Bronchial epithelial cell (primary cell): Measurements from ENCODE around the gene ZFP3. TPM values are rescaled to one million over a fixed set of nuclear protein-coding genes. Genes with fewer than 3 reads are reported as not detected.

Experiments
- DNase-seq: peaks from one replicate; pipeline ENCODE4 v3.0.0-alpha.2; 2010; ENCODE audit warnings: low read depth
- FAIRE-seq: peaks from 2 replicates; lab custom pipeline; 2011; peaks lifted over from hg19 to GRCh38; lab: Jason Lieb, UNC
- H3K27me3 ChIP-seq: 2 replicates; pipeline ENCODE4 v1.5.1; 2011; ENCODE audit warnings: low read length; ENCODE audit not compliant: control insufficient read depth, insufficient read depth
- H3K36me3 ChIP-seq: 2 replicates; pipeline ENCODE4 v1.5.1; 2011; ENCODE audit warnings: low read length; ENCODE audit not compliant: control insufficient read depth, insufficient read depth
- H3K4me3 ChIP-seq: 2 replicates; pipeline ENCODE4 v1.5.1; 2011; ENCODE audit warnings: mild to moderate bottlenecking, low read depth, low read length, control low read depth
- CTCF ChIP-seq: IDR thresholded peaks from 2 replicates; pipeline ENCODE4 v1.5.1; 2011; ENCODE audit warnings: mild to moderate bottlenecking, moderate library complexity, low read length, control low read depth, inconsistent platforms; ENCODE audit not compliant: insufficient read depth, severe bottlenecking
- total RNA-seq: library from RNA; depleted of rRNA; stranded (reverse); fragments of >200 nt; gene quantifications from 2 replicates; pipeline ENCODE4 v1.2.1, GENCODE V29; 2014

Gene ZFP3
- total RNA-seq, 1 donor from 2014 or later, result 0.53 TPM

GRCh38 chr17:5034063-5034462, 44.2 kb upstream of the ZFP3 start:
- DNase-seq, result no peak
- Histone ChIP-seq H3K4me3 (no peak overlapping the region), H3K27me3 (no peaks in the 10 kb centered on the region), H3K36me3 (no peaks in the 10 kb centered on the region)
- no peak for FAIRE-seq
- no peak for TF ChIP-seq CTCF

GRCh38 chr17:5034651-5035050, 43.6 kb upstream of the ZFP3 start:
- no peak overlapping the region for H3K4me3 ChIP-seq
- TF ChIP-seq CTCF, result no peak
- no peak for FAIRE-seq
- H3K36me3 ChIP-seq, result no peaks in the 10 kb centered on the region
- no peak for DNase-seq
- no peaks in the 10 kb centered on the region for H3K27me3 ChIP-seq

- DNase-seq, result peak; percentile 17
- no peak for FAIRE-seq
- TF ChIP-seq CTCF, result no peak
- Histone ChIP-seq H3K4me3 (peak within 1 kb of the TSS; percentile 33), H3K36me3 (no peaks in the 10 kb centered on the region), H3K27me3 (no peaks in the 10 kb centered on the region)
Observed at GRCh38 chr17:5035315-5035714, 43.0 kb upstream of the ZFP3 start, which contains the start of gene SLC52A1. TSS of gene SLC52A1 (minus strand) at chr17:5035426. CDS start at chr17:5034606, 820 bp downstream.

GRCh38 chr17:5042157-5043022, 35.9 kb upstream of the ZFP3 start:
- no peaks in the 10 kb centered on the region for H3K27me3 ChIP-seq
- FAIRE-seq (no peak), DNase-seq (peak; percentile 18)
- TF ChIP-seq CTCF, result no peak
- H3K36me3 ChIP-seq, result no peaks in the 10 kb centered on the region
- H3K4me3 ChIP-seq, result no peak overlapping the region

GRCh38 chr17:5043524-5043923, 34.7 kb upstream of the ZFP3 start:
- no peak overlapping the region for H3K4me3 ChIP-seq

More at GRCh38 chr17:5043524-5043923, 34.7 kb upstream of the ZFP3 start:
- DNase-seq (no peak), FAIRE-seq (no peak)
- Histone ChIP-seq H3K36me3 (no peaks in the 10 kb centered on the region), H3K27me3 (no peaks in the 10 kb centered on the region)
- TF ChIP-seq CTCF, result no peak
